IMR-90 (cell line): ENCODE results near the gene MYOCD. TPM values are rescaled to one million over a fixed set of nuclear protein-coding genes. Genes with fewer than 3 reads are reported as not detected.
A peak's percentile ranks its signal among the peaks of the same experiment; 100 is the strongest.

Source experiments
- ATAC-seq: fragments of 200-7000 bp; cut with Tn5 transposase; 2 replicates; pipeline ENCODE4 v1.9.1; 2020; ENCODE audit warnings: low read depth, mild to moderate bottlenecking, moderate library complexity
- BruUV-seq: library from RNA; stranded (reverse); fragments of 400-500 nt; replicated peaks from 2 replicates; lab custom pipeline; 2021; lab: Mats Ljungman, UMichigan
- CTCF ChIA-PET: fragments of 300-600 bp; formaldehyde crosslinking; extraction: SDS; loops from one replicate; lab custom pipeline; 2021; ENCODE audit warnings: antibody characterized with exemption; lab: Yijun Ruan, JAX
- POLR2A ChIA-PET: fragments of 300-600 bp; sonication (Branson Sonifier 250); formaldehyde crosslinking; loops from one replicate; lab custom pipeline; 2022; ENCODE audit warnings: antibody characterized with exemption; ENCODE audit not compliant: unreplicated experiment; lab: Charles Lee
- DNase-seq: peaks from one replicate; pipeline ENCODE4 v3.0.0; 2013
- H2AFZ ChIP-seq: replicated peaks from 2 replicates; pipeline ENCODE3; 2013; ENCODE audit warnings: low read length, mild to moderate bottlenecking; ENCODE audit not compliant: poor library complexity
- H2AK5ac ChIP-seq: 2 replicates; pipeline ENCODE4 v1.6.1; 2013; ENCODE audit warnings: low read depth, low read length, inconsistent platforms
- H2AK9ac ChIP-seq: replicated peaks from 2 replicates; pipeline ENCODE3; 2013; ENCODE audit warnings: mild to moderate bottlenecking, low read depth, low read length, moderate library complexity; ENCODE audit not compliant: poor library complexity
- H2BK120ac ChIP-seq: 2 replicates; pipeline ENCODE4 v1.6.1; 2013; ENCODE audit warnings: low read depth, low read length, inconsistent platforms
- H2BK15ac ChIP-seq: 3 replicates; pipeline ENCODE4 v1.6.1; 2013; ENCODE audit warnings: low read depth, low read length, inconsistent platforms
- H2BK20ac ChIP-seq: 2 replicates; pipeline ENCODE4 v1.6.1; 2013; ENCODE audit warnings: low read depth, mild to moderate bottlenecking, inconsistent platforms, low read length, moderate library complexity
- H2BK5ac ChIP-seq: 2 replicates; pipeline ENCODE4 v1.6.1; 2013; ENCODE audit warnings: mild to moderate bottlenecking, low read depth, low read length, inconsistent platforms; ENCODE audit not compliant: poor library complexity, severe bottlenecking
- H3K14ac ChIP-seq: replicated peaks from 2 replicates; pipeline ENCODE4 v1.6.1; 2013; ENCODE audit warnings: low read depth, low read length, inconsistent platforms
- H3K18ac ChIP-seq: 2 replicates; pipeline ENCODE4 v1.6.1; 2013; ENCODE audit warnings: low read depth, low read length, control low read depth
- H3K23ac ChIP-seq: 2 replicates; pipeline ENCODE4 v1.6.1; 2013; ENCODE audit warnings: low read depth, low read length, inconsistent platforms
- H3K27ac ChIP-seq: 2 replicates; pipeline ENCODE4 v1.5.1; 2013; ENCODE audit warnings: mild to moderate bottlenecking, control low read depth, low read length; ENCODE audit not compliant: insufficient read depth
- H3K27me3 ChIP-seq: 2 replicates; pipeline ENCODE4 v1.6.1; 2013; ENCODE audit warnings: low read length; ENCODE audit not compliant: control insufficient read depth, insufficient read depth
- H3K36me3 ChIP-seq: 2 replicates; pipeline ENCODE4 v1.6.1; 2013; ENCODE audit warnings: low read length, mixed read lengths; ENCODE audit not compliant: control insufficient read depth, insufficient read depth
- H3K4ac ChIP-seq: 2 replicates; pipeline ENCODE4 v1.6.1; 2013; ENCODE audit warnings: low read depth, low read length, inconsistent platforms
- H3K4me1 ChIP-seq: 2 replicates; pipeline ENCODE4 v1.6.1; 2013; ENCODE audit warnings: low read length, mixed read lengths; ENCODE audit not compliant: control insufficient read depth, insufficient read depth
- H3K4me2 ChIP-seq: 2 replicates; pipeline ENCODE4 v1.6.1; 2013; ENCODE audit warnings: low read depth, mild to moderate bottlenecking, control low read depth, low read length, moderate library complexity
- H3K4me3 ChIP-seq: 2 replicates; pipeline ENCODE4 v1.5.1; 2013; ENCODE audit warnings: low read depth, mild to moderate bottlenecking, control low read depth, low read length, moderate library complexity; ENCODE audit not compliant: insufficient read depth
- H3K56ac ChIP-seq: 2 replicates; pipeline ENCODE4 v1.6.1; 2013; ENCODE audit warnings: low read length, inconsistent platforms; ENCODE audit not compliant: insufficient read depth; ENCODE audit errors: extremely low read depth
- H3K79me1 ChIP-seq, 2 experiments: 2 replicates each; pipeline ENCODE4 v1.6.1; 2013; ENCODE audit warnings: low read length in 2 of 2, inconsistent platforms in 1 of 2, low read depth in 1 of 2
- H3K9ac ChIP-seq: 2 replicates; pipeline ENCODE4 v1.6.1; 2013; ENCODE audit warnings: low read depth, low read length, control low read depth
- H3K9me1 ChIP-seq: 2 replicates; pipeline ENCODE4 v1.6.1; 2013; ENCODE audit warnings: low read length, inconsistent platforms; ENCODE audit not compliant: insufficient read depth
- H3K9me3 ChIP-seq: 2 replicates; pipeline ENCODE4 v1.6.1; 2013; ENCODE audit warnings: low read length; ENCODE audit not compliant: control insufficient read depth, insufficient read depth
- H4K20me1 ChIP-seq: 2 replicates; pipeline ENCODE4 v1.6.1; 2013; ENCODE audit warnings: low read length, inconsistent platforms; ENCODE audit not compliant: insufficient read depth
- H4K5ac ChIP-seq: 2 replicates; pipeline ENCODE4 v1.6.1; 2013; ENCODE audit warnings: mild to moderate bottlenecking, low read depth, low read length, control low read depth
- H4K8ac ChIP-seq, 2 experiments: 2 replicates each; pipeline ENCODE4 v1.6.1; 2013; ENCODE audit warnings: low read depth in 2 of 2, low read length in 2 of 2, control low read depth in 1 of 2, inconsistent platforms in 1 of 2
- H4K91ac ChIP-seq: 2 replicates; pipeline ENCODE4 v1.6.1; 2013; ENCODE audit warnings: low read depth, low read length, inconsistent platforms; ENCODE audit not compliant: insufficient read depth
- BHLHE40 ChIP-seq: fragments of 150-350 bp; IDR thresholded peaks from 2 replicates; pipeline ENCODE4 v1.6.1; 2016; ENCODE audit warnings: mild to moderate bottlenecking, low read depth, low read length
- CEBPB ChIP-seq: IDR thresholded peaks from 2 replicates; pipeline ENCODE4 v1.6.1; 2012; ENCODE audit warnings: low read depth, low read length, improper control_type of control experiment
- CHD1 ChIP-seq: IDR thresholded peaks from 2 replicates; pipeline ENCODE4 v1.6.1; 2012; ENCODE audit warnings: low read depth, low read length, improper control_type of control experiment
- CTCF ChIP-seq: conservative IDR thresholded peaks from 2 replicates; pipeline ENCODE4 v1.5.1; 2012; ENCODE audit warnings: mild to moderate bottlenecking, low read depth, low read length, improper control_type of control experiment
- ELK1 ChIP-seq: fragments of 150-350 bp; IDR thresholded peaks from 2 replicates; pipeline ENCODE4 v1.6.1; 2016; ENCODE audit warnings: low read depth, mild to moderate bottlenecking, low read length, moderate library complexity, borderline replicate concordance
- FOS ChIP-seq: fragments of 150-350 bp; IDR thresholded peaks from 2 replicates; pipeline ENCODE4 v1.6.1; 2016; ENCODE audit warnings: low read depth, low read length
- MAFK ChIP-seq: IDR thresholded peaks from 2 replicates; pipeline ENCODE4 v1.6.1; 2012; ENCODE audit warnings: low read depth, low read length, improper control_type of control experiment
- MAZ ChIP-seq: IDR thresholded peaks from 2 replicates; pipeline ENCODE4 v1.6.1; 2012; ENCODE audit warnings: low read depth, mild to moderate bottlenecking, low read length, improper control_type of control experiment, moderate library complexity, borderline replicate concordance
- MXI1 ChIP-seq: IDR thresholded peaks from 2 replicates; pipeline ENCODE4 v1.6.1; 2012; ENCODE audit warnings: low read depth, mild to moderate bottlenecking, low read length, moderate library complexity, borderline replicate concordance
- NFE2L2 ChIP-seq: fragments of 150-350 bp; IDR thresholded peaks from 2 replicates; pipeline ENCODE4 v1.6.1; 2016; ENCODE audit warnings: low read depth, mild to moderate bottlenecking, low read length
- POLR2A ChIP-seq: IDR thresholded peaks from 2 replicates; pipeline ENCODE4 v1.6.1; 2012; ENCODE audit warnings: mild to moderate bottlenecking, low read depth, low read length
- RAD21 ChIP-seq: IDR thresholded peaks from 2 replicates; pipeline ENCODE4 v1.6.1; 2012; ENCODE audit warnings: low read length, improper control_type of control experiment
- RCOR1 ChIP-seq: IDR thresholded peaks from 2 replicates; pipeline ENCODE4 v1.6.1; 2012; ENCODE audit warnings: mild to moderate bottlenecking, low read length, improper control_type of control experiment; ENCODE audit not compliant: insufficient replicate concordance
- RFX5 ChIP-seq: IDR thresholded peaks from 2 replicates; pipeline ENCODE4 v1.8.0; 2012; ENCODE audit warnings: low read depth, mild to moderate bottlenecking, low read length, moderate library complexity
- SMC3 ChIP-seq: fragments of 150-350 bp; IDR thresholded peaks from 2 replicates; pipeline ENCODE4 v1.6.1; 2016; ENCODE audit warnings: low read depth, mild to moderate bottlenecking, antibody characterized with exemption, low read length, moderate library complexity
- USF2 ChIP-seq: fragments of 150-350 bp; IDR thresholded peaks from 2 replicates; pipeline ENCODE4 v1.6.1; 2017; ENCODE audit warnings: mild to moderate bottlenecking, antibody characterized with exemption, low read length, low read depth
- WGBS, 2 experiments: methylation state at CpG; one replicate each; pipeline versions ENCODE4 v1.1.5 to v1.1.7; 2013; ENCODE audit warnings: missing lambda C conversion rate in 2 of 2; ENCODE audit not compliant: insufficient read length in 1 of 2; ENCODE audit errors: extremely low coverage in 2 of 2; 5-methylcytosine and 5-hydroxymethylcytosine counted together
- dilution Hi-C: fragments of 300-500 bp; cut with HindIII; formaldehyde crosslinking; loops from one replicate; pipeline ENCODE4 v1.14.3; 2018; ENCODE audit warnings: low sequenced_read_pairs; ENCODE audit not compliant: unreplicated experiment
- in situ Hi-C: fragments of 300-500 bp; cut with MboI; formaldehyde crosslinking; loops from 3 replicates; pipeline ENCODE4 v1.14.3; 2019; ENCODE audit warnings: low sequenced_read_pairs, inconsistent platforms, mixed read lengths
- intact Hi-C: fragments of 100-400 bp; cut with micrococcal nuclease; formaldehyde crosslinking; loops from 2 replicates; pipeline ENCODE4 v1.10.0; 2022
- polyA plus RNA-seq, 3 experiments: library from polyadenylated mRNA; depleted of rRNA; stranded (reverse); fragments of >200 nt; gene quantifications; 2 replicates each; pipeline ENCODE4 v1.2.3, GENCODE V29; 2012; ENCODE audit warnings: low replicate concordance in 1 of 3
- total RNA-seq: library from RNA; depleted of rRNA; stranded (reverse); fragments of >200 nt; gene quantifications from 2 replicates; pipeline ENCODE4 v1.2.3, GENCODE V29; 2012

MYOCD gene
- total and polyA plus RNA-seq, 2 of the 4 experiments (the other 2 are of a cell fraction), result 10.6 to 20.1 TPM

GRCh38 chr17:12673788-12674187, 8.1 kb downstream of the MYOCD start:
- H3K79me1 ChIP-seq, result peaks cover 18 to 39% of the 10 kb centered on the region in 2 experiments
- no peak overlapping the region for H2AK5ac ChIP-seq
- dilution Hi-C loops (no loop called here), intact Hi-C loops (no loop called here), in situ Hi-C loops (no loop called here)
- no peak overlapping the region for H3K56ac ChIP-seq
- H2AFZ ChIP-seq, result no peak overlapping the region
- H3K14ac ChIP-seq, result 0 out of 2 replicates have a peak overlapping the region, but pooled peaks have one; percentile 16
- no peak overlapping the region for H2BK15ac ChIP-seq
- WGBS, 2 experiments, result no CpG with 5 or more reads among the region's 3 CpGs
- H2BK120ac ChIP-seq, result peak overlapping the region; percentile 41; the same call in 1 of the 2 replicates
- BruUV-seq, result no TSS peak
- no peak overlapping the region for H3K18ac ChIP-seq
- H3K9me3 ChIP-seq, result no peaks in the 10 kb centered on the region
- H2AK9ac ChIP-seq, result no peak overlapping the region
- no peak overlapping the region for H4K8ac ChIP-seq
- no peak overlapping the region for H2BK20ac ChIP-seq
- H3K27ac ChIP-seq, result no peak overlapping the region
- no peaks in the 10 kb centered on the region for H3K27me3 ChIP-seq
- no peaks in the 10 kb centered on the region for H4K20me1 ChIP-seq
- CTCF ChIA-PET, result no interaction called here
- TF ChIP-seq USF2 (peak; percentile 81), SMC3 (no peak), CEBPB (peak; percentile 87), BHLHE40 (no peak), MXI1 (peak; percentile 38; the same call in 1 of the 2 replicates), CHD1 (no peak), MAFK (no peak), NFE2L2 (no peak), RFX5 (no peak), RAD21 (no peak), CTCF (no peak), POLR2A (no peak), FOS (peak; percentile 67; the same call in 1 of the 2 replicates), MAZ (no peak), ELK1 (no peak), RCOR1 (no peak)
- DNase-seq, result peak; percentile 75
- peaks cover 2% of the 10 kb centered on the region; the same call in 1 of the 2 replicates for H3K9me1 ChIP-seq
- H3K4ac ChIP-seq, result no peak overlapping the region
- H3K9ac ChIP-seq, result no peak overlapping the region
- no peak overlapping the region for H4K91ac ChIP-seq
- peak; percentile 32; the same call in 1 of the 2 replicates for ATAC-seq
- no peak overlapping the region for H3K4me2 ChIP-seq
- peak overlapping the region; percentile 20; the same call in 1 of the 2 replicates for H3K23ac ChIP-seq
- no peak overlapping the region for H3K4me3 ChIP-seq
- H3K4me1 ChIP-seq, result peaks cover 2% of the 10 kb centered on the region
- H4K5ac ChIP-seq, result no peak overlapping the region
- peak overlapping the region; percentile 63 for H2BK5ac ChIP-seq
- H3K36me3 ChIP-seq, result no peaks in the 10 kb centered on the region
- POLR2A ChIA-PET, result no interaction called here
